Hepatocyte (in vitro differentiated cells): ENCODE results near the gene MPV17.

Experiments used
- CTCF ChIP-seq: fragments of 200-600 bp; sonication (generic); IDR thresholded peaks from 2 replicates; pipeline ENCODE4 v1.5.1; 2016; ENCODE audit warnings: antibody characterized with exemption, mild to moderate bottlenecking; ENCODE audit not compliant: poor library complexity
- EZH2 ChIP-seq: fragments of 200-600 bp; sonication (generic); IDR thresholded peaks from 2 replicates; pipeline ENCODE4 v1.6.1; 2016; ENCODE audit warnings: antibody characterized with exemption, mild to moderate bottlenecking, borderline replicate concordance
- EZH2phosphoT487 ChIP-seq: fragments of 200-600 bp; sonication (generic); IDR thresholded peaks from one replicate; pipeline ENCODE4 v1.6.1; 2018; ENCODE audit warnings: antibody characterized with exemption, mild to moderate bottlenecking, low read depth, moderate library complexity; ENCODE audit not compliant: unreplicated experiment, severe bottlenecking

- TF ChIP-seq CTCF (no peak), EZH2phosphoT487 (no peak), EZH2 (no peak)
Observed at GRCh38 chr2:27294928-27295327, 28.0 kb downstream of the MPV17 start.
